MCF 10A (cell line): Measurements from ENCODE around the gene GALR2. TPM values are rescaled to one million over a fixed set of nuclear protein-coding genes. Genes with fewer than 3 reads are reported as not detected.

ENCODE experiments used
- BruUV-seq: library from RNA; stranded (reverse); fragments of 400-500 nt; replicated peaks from 2 replicates; lab custom pipeline; 2021; lab: Mats Ljungman, UMichigan
- CTCF ChIA-PET: fragments of 300-600 bp; sonication (Branson Sonifier 250); formaldehyde crosslinking; extraction: SDS; loops from one replicate; lab custom pipeline; 2021; ENCODE audit warnings: antibody characterized with exemption, inconsistent platforms; lab: Yijun Ruan, JAX
- POLR2A ChIA-PET: fragments of 300-600, 350-650 bp; sonication (Branson Sonifier 250); formaldehyde crosslinking; extraction: SDS; loops from one replicate; lab custom pipeline; 2020; ENCODE audit warnings: antibody characterized with exemption, inconsistent platforms; lab: Yijun Ruan, JAX
- DNase-seq: peaks from one replicate; pipeline ENCODE4 v3.0.0-alpha.2; 2018; ENCODE audit not compliant: unreplicated experiment
- H3K27ac Mint-ChIP-seq: one replicate; pipeline ENCODE4 v1.8.0; 2022; ENCODE audit warnings: mild to moderate bottlenecking, low read depth, mixed read lengths; ENCODE audit not compliant: unreplicated experiment
- H3K27me3 Mint-ChIP-seq: one replicate; pipeline ENCODE4 v1.8.0; 2022; ENCODE audit warnings: mixed read lengths; ENCODE audit not compliant: insufficient read depth, unreplicated experiment
- H3K36me3 Mint-ChIP-seq: one replicate; pipeline ENCODE4 v1.8.0; 2022; ENCODE audit warnings: mild to moderate bottlenecking, moderate library complexity, mixed read lengths; ENCODE audit not compliant: insufficient read depth, unreplicated experiment
- H3K4me1 Mint-ChIP-seq: one replicate; pipeline ENCODE4 v1.8.0; 2022; ENCODE audit warnings: mixed read lengths; ENCODE audit not compliant: insufficient read depth, unreplicated experiment
- H3K4me3 Mint-ChIP-seq: one replicate; pipeline ENCODE4 v1.8.0; 2022; ENCODE audit warnings: mild to moderate bottlenecking, moderate library complexity, mixed read lengths; ENCODE audit not compliant: unreplicated experiment
- H3K9me3 Mint-ChIP-seq: one replicate; pipeline ENCODE4 v1.8.0; 2022; ENCODE audit warnings: mixed read lengths; ENCODE audit not compliant: unreplicated experiment
- intact Hi-C: fragments of 100-400 bp; cut with micrococcal nuclease; formaldehyde crosslinking; loops from 2 replicates; pipeline ENCODE4 v1.14.1; 2022
- total RNA-seq: library from RNA; stranded (reverse); gene quantifications from 2 replicates; pipeline ENCODE4 v1.2.3, GENCODE V29; 2022
- TF ChIP-seq, protein P1 (sequence below): fragments of 200-600 bp; IDR thresholded peaks from one replicate; pipeline ENCODE4 v1.8.0; 2022; ENCODE audit warnings: antibody characterized with exemption, mild to moderate bottlenecking; ENCODE audit not compliant: unreplicated experiment

Gene GALR2
- total RNA-seq, 1 experiment from 2014 or later: 0.37 TPM

DNA sequence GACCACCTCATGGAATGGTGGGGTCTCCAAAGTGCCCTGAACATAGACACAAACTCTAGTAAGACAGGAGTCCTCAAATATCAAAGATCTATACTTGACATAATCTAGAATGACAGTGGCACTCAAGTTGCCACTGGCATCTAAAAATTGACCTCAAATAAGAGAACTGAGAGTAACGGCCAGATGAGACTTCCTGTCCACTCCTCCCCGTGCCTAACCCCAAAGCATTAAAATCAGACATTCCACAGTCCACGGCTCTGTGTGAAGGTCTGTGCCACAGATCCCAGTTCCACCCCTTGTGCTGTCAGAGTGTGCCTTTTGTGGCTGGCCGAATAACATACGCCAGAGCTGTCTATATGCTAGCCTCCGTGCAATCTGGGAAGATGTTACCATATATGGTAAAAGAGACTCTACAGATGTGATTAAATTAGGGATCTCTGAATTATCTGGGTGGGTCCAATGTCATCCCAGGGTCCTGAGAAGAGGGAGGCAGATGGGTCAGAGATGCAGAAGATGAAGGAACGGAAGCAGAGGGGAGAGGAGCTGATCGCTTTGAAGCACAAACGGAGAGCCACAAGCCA is 26.5 kb upstream of the GALR2 start:
- H3K36me3 Mint-ChIP-seq: peaks cover 89% of the 10 kb centered on the region
- H3K27ac Mint-ChIP-seq: no peak overlapping the region
- H3K27me3 Mint-ChIP-seq: no peaks in the 10 kb centered on the region
- ChIA-PET CTCF (interaction anchor here (1.1 kb wide), 1 partner anchor 15 kb away, joined by 5 read pairs; no protein-coding TSS in a partner anchor), POLR2A (no interaction called here)
- TF ChIP-seq, protein P1, sequence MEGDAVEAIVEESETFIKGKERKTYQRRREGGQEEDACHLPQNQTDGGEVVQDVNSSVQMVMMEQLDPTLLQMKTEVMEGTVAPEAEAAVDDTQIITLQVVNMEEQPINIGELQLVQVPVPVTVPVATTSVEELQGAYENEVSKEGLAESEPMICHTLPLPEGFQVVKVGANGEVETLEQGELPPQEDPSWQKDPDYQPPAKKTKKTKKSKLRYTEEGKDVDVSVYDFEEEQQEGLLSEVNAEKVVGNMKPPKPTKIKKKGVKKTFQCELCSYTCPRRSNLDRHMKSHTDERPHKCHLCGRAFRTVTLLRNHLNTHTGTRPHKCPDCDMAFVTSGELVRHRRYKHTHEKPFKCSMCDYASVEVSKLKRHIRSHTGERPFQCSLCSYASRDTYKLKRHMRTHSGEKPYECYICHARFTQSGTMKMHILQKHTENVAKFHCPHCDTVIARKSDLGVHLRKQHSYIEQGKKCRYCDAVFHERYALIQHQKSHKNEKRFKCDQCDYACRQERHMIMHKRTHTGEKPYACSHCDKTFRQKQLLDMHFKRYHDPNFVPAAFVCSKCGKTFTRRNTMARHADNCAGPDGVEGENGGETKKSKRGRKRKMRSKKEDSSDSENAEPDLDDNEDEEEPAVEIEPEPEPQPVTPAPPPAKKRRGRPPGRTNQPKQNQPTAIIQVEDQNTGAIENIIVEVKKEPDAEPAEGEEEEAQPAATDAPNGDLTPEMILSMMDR: no peak
- intact Hi-C loops: no loop called here
- no peak overlapping the region for H3K4me3 Mint-ChIP-seq
- no peaks in the 10 kb centered on the region for H3K9me3 Mint-ChIP-seq
- DNase-seq: no peak
- no TSS peak for BruUV-seq
- H3K4me1 Mint-ChIP-seq: no peaks in the 10 kb centered on the region

DNA sequence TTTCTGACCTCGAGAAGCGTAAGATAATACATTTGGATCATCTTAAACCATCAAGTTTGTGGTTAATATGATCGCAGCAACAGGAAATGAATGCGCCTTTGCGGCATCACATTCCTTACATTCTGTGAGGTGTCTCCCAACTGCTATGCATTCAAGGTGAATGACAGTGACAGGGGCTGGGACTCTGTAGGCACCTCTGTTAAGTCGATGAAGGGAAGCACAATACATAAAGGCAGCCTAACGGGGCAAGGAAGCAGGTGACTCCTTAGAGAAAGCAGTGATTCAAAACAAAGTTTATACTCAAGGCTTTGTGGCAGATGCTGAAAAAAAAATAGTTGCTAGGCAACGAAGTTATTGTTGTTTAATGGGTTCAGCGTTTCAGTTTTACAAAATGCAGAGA is 25.9 kb upstream of the GALR2 start:
- no peak for DNase-seq
- no TSS peak for BruUV-seq

DNA sequence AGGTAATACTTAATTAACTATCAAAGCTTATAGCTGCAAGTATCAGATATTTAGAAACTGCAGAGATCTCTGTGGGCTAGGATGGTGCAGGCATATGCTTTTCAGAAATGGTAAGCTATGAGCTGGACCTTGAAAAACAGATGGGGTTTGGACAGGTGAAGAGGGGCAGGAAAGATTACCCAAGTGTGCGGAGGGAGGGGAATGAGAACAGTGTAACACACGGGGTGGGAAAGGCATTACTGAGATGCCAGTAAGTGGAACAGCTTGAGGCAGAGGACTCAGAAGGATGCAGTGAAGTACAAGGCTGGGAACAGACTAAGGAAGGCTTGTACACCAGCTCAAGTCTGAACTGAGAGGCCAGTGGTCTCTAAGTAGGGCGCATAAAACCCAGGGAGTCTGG is 25.3 kb upstream of the GALR2 start:
- no peak for DNase-seq
- ChIA-PET POLR2A (interaction anchor here (1.1 to 1.4 kb wide), 2 partner anchors 10 to 22 kb away, joined by 3 to 4 read pairs; partner anchors contain the start of gene EVPL), CTCF (interaction anchor here (0.5 kb wide), 1 partner anchor 49 kb away, joined by 3 read pairs; no protein-coding TSS in a partner anchor)
- peak overlapping the region; percentile 27 for H3K27ac Mint-ChIP-seq
- H3K36me3 Mint-ChIP-seq: peaks cover 89% of the 10 kb centered on the region
- BruUV-seq: no TSS peak
- H3K9me3 Mint-ChIP-seq: peaks cover 5% of the 10 kb centered on the region
- peaks cover 11% of the 10 kb centered on the region for H3K4me1 Mint-ChIP-seq
- no peak overlapping the region for H3K4me3 Mint-ChIP-seq
- no peaks in the 10 kb centered on the region for H3K27me3 Mint-ChIP-seq
- TF ChIP-seq, protein P1: no peak
- intact Hi-C loops: no loop called here

More for the DNA sequence above, 25.9 kb upstream of the GALR2 start:
- Mint-ChIP-seq H3K4me1 (peaks cover 6% of the 10 kb centered on the region), H3K27ac (peak overlapping the region; percentile 27), H3K36me3 (peaks cover 89% of the 10 kb centered on the region), H3K27me3 (no peaks in the 10 kb centered on the region), H3K9me3 (no peaks in the 10 kb centered on the region), H3K4me3 (no peak overlapping the region)
- intact Hi-C loops: no loop called here
- POLR2A ChIA-PET: interaction anchor here (1.1 kb wide), 1 partner anchor 9 kb away, joined by 4 read pairs; no protein-coding TSS in a partner anchor
- CTCF ChIA-PET: interaction anchor here (0.5 kb wide), 1 partner anchor 49 kb away, joined by 3 read pairs; no protein-coding TSS in a partner anchor
- TF ChIP-seq, protein P1: no peak

DNA sequence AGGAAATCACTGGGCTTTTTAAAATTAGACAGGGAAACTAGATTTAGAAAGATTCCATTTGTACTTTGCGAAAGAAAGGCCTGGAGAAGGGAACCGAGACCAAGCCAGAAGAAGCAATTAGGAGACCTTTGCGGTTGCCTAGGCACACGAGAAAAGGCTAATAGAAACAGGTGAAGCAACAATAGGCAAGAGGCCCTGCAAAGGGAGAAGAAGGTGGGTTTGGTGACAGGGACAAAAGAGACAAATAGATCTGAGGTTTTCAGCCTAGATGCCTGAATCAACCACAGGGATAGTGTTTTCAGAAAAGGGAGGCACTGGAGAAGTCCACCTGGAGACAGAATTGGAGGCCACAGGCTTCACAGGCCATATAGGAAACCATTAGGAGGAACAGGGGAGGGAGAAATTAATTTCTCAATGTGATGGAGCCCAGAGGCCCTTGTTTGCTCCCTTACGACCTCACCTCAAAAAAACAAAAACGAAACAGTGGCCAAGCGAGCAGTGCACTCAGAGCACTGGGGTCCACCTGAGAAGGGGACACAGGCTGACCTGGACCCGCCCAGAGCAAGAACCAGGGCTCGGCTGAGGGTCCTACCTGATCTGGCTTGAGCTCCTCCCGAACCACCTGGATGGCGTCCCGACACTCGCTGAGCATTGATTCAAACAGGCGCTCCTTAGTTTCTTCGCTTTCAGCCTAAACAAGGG is 24.6 kb upstream of the GALR2 start:
- no TSS peak for BruUV-seq
- intact Hi-C loops: no loop called here
- CTCF ChIA-PET: interaction anchor here (0.6 kb wide), 1 partner anchor 304 kb away, joined by 4 read pairs; no protein-coding TSS in a partner anchor
- peaks cover 88% of the 10 kb centered on the region for H3K36me3 Mint-ChIP-seq
- DNase-seq: no peak
- POLR2A ChIA-PET: interaction anchor here (1.1 to 1.4 kb wide), 2 partner anchors 11 to 23 kb away, joined by 3 to 4 read pairs; partner anchors contain the start of gene EVPL
- TF ChIP-seq, protein P1: no peak
- no peaks in the 10 kb centered on the region for H3K27me3 Mint-ChIP-seq
- H3K4me3 Mint-ChIP-seq: no peak overlapping the region
- no peak overlapping the region for H3K27ac Mint-ChIP-seq
- H3K4me1 Mint-ChIP-seq: peaks cover 13% of the 10 kb centered on the region
- H3K9me3 Mint-ChIP-seq: peaks cover 5% of the 10 kb centered on the region
